ENCODE data around the gene MYEOV. TPM values are rescaled to one million over a fixed set of nuclear protein-coding genes. Genes with fewer than 3 reads are reported as not detected.

The MYEOV gene
- total RNA-seq, 1 donor from 2014 or later = 0.35 TPM

- TF ChIP-seq CTCF (conservative IDR thresholded peaks at IDR 0.05) = no peak
- Mint-ChIP-seq H3K4me3 (no peak overlapping the region), H3K4me1 (peaks cover 18% of the 10 kb centered on the region), H3K36me3 (ENCODE audit: low read depth) (no peaks in the 10 kb centered on the region), H3K9me3 (peaks cover 11% of the 10 kb centered on the region), H3K27ac (ENCODE audit: unreplicated experiment) (no peak overlapping the region), H3K27me3 (ENCODE audit: low read depth) (no peaks in the 10 kb centered on the region)
- no peak for DNase-seq (ENCODE audit: low read depth, low spot score)
Measured at GRCh38 chr11:69261116-69261515, 32.8 kb upstream of the MYEOV start.

GRCh38 chr11:69262918-69263735, 30.8 kb upstream of the MYEOV start:
- no peak for DNase-seq (ENCODE audit: low read depth, low spot score)
- no peak overlapping the region for H3K4me3 Mint-ChIP-seq
- H3K27ac Mint-ChIP-seq (ENCODE audit: unreplicated experiment) = no peak overlapping the region
- peaks cover 11% of the 10 kb centered on the region for H3K9me3 Mint-ChIP-seq
- no peaks in the 10 kb centered on the region for H3K36me3 Mint-ChIP-seq (ENCODE audit: low read depth)
- no peak for TF ChIP-seq CTCF (conservative IDR thresholded peaks at IDR 0.05)
- H3K4me1 Mint-ChIP-seq = peaks cover 21% of the 10 kb centered on the region
- no peaks in the 10 kb centered on the region for H3K27me3 Mint-ChIP-seq (ENCODE audit: low read depth)

- DNase-seq (ENCODE audit: low read depth, low spot score) = no peak
- no peak overlapping the region for H3K4me3 Mint-ChIP-seq
- no peak for TF ChIP-seq CTCF (conservative IDR thresholded peaks at IDR 0.05)
- peaks cover 11% of the 10 kb centered on the region for H3K9me3 Mint-ChIP-seq
- H3K4me1 Mint-ChIP-seq = peaks cover 16% of the 10 kb centered on the region
- H3K27me3 Mint-ChIP-seq (ENCODE audit: low read depth) = no peaks in the 10 kb centered on the region
- H3K36me3 Mint-ChIP-seq (ENCODE audit: low read depth) = no peaks in the 10 kb centered on the region
- H3K27ac Mint-ChIP-seq (ENCODE audit: unreplicated experiment) = no peak overlapping the region
Measured at GRCh38 chr11:69263736-69264052, 30.3 kb upstream of the MYEOV start.

GRCh38 chr11:69264486-69264885, 29.5 kb upstream of the MYEOV start:
- Mint-ChIP-seq H3K4me1 (peaks cover 12% of the 10 kb centered on the region), H3K36me3 (ENCODE audit: low read depth) (no peaks in the 10 kb centered on the region), H3K27ac (ENCODE audit: unreplicated experiment) (no peak overlapping the region), H3K4me3 (no peak overlapping the region), H3K9me3 (peaks cover 11% of the 10 kb centered on the region), H3K27me3 (ENCODE audit: low read depth) (no peaks in the 10 kb centered on the region)
- DNase-seq (ENCODE audit: low read depth, low spot score) = no peak
- no peak for TF ChIP-seq CTCF (conservative IDR thresholded peaks at IDR 0.05)

GRCh38 chr11:69265210-69265609, 28.7 kb upstream of the MYEOV start:
- no peaks in the 10 kb centered on the region for H3K36me3 Mint-ChIP-seq (ENCODE audit: low read depth)
- peaks cover 12% of the 10 kb centered on the region for H3K4me1 Mint-ChIP-seq
- no peaks in the 10 kb centered on the region for H3K27me3 Mint-ChIP-seq (ENCODE audit: low read depth)
- H3K4me3 Mint-ChIP-seq = no peak overlapping the region
- no peak for DNase-seq (ENCODE audit: low read depth, low spot score)
- H3K27ac Mint-ChIP-seq (ENCODE audit: unreplicated experiment) = peak overlapping the region; percentile 76
- no peak for TF ChIP-seq CTCF (conservative IDR thresholded peaks at IDR 0.05)
- H3K9me3 Mint-ChIP-seq = peaks cover 11% of the 10 kb centered on the region

Data from neural crest cell (in vitro differentiated cells).